ENCODE measurements around the gene EDEM2.
"Not testable (repeated sequence)": the region's sequence is repeated elsewhere in the genome, so short reads cannot be mapped to it uniquely, and the experiment has no call there.

Gene EDEM2

GRCh38 chr20:35121186-35121585 is 25.9 kb downstream of the EDEM2 start:
- no peak for DNase-seq

- no peak for DNase-seq
Measured at GRCh38 chr20:35120012-35120701, 27.0 kb downstream of the EDEM2 start.

DNA sequence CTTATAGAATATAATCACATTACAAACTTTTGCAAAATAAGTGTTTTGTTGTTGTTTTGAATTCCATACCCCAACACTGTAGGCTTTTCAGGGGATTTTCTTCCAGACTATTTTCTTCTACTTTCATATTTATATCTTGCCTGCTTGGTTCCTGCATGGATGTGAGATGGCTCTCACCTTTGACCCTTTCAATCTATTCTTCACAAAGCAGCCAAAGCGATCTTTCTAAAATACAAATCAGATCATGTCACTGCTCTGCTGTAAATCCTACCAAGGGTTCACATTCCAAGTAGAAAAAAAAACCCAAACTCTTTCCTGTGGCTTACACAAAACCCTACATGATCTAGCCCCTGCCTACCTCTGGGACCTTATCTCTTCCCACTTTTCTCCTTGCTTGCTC is 29.5 kb downstream of the EDEM2 start:
- no peak for DNase-seq

GRCh38 chr20:35117196-35117595 is 29.9 kb downstream of the EDEM2 start:
- DNase-seq = no peak

DNA sequence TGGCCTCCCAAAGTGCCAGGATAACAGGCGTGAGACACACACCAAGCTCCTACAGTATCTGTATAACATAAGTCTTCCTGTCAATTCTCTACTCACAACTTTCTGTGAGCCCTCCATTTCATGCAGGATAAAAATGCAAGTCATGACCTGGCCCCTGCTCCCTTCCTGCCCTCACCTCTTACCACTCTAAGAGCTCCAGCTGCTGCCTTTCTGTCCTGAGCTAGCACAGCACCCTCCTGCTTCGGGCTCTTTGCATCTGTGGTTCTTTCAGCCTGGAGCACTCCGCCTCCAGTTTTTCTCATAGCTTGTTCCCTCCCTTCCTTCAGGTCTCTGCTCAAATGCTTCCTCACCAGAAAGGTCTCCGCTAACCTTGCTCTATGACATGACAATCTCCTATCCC is 30.9 kb downstream of the EDEM2 start:
- no peak for DNase-seq

DNA sequence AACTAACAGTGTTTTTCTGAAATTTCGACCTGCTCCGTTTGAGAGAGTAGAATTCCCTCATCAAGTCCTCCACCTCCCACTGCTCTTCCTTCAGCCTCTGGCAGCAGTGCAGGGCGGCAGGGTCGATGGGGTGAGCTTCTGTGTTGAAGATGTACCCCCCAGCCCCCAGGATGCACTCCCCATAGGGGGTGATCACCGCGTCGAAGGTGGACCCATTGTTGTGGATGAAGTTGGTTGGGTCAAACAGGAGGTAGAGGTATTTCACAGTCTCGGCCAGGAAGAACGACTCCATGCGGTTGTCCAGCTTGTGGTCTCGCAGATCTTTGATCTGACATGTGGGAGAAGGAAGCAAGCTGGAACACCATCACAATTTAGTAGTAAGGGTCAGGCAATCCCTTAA is 31.5 kb downstream of the EDEM2 start:
- no peak for DNase-seq

- not testable (repeated sequence) for DNase-seq
Measured at GRCh38 chr20:35112276-35112675, 34.9 kb downstream of the EDEM2 start.

- no peak for DNase-seq
Measured at GRCh38 chr20:35111141-35111888, 35.8 kb downstream of the EDEM2 start.

DNA sequence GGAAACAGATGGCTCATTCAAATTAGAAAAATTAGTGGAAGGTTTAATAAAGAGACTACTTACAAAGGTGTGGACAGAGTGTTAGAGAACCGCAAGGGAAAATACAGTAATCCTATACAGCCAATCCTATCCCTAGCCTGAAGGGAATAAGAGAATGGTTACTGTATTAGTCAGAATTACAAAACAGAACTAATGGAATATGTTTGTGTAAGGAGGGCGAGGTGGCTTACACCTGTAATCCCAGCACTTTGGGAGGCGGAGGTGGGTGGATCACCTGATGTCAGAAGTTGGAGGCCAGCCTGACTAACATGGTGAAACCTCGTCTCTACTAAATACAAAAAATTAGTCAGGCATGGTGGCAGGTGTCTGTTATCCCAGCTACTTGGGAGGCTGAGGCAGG is 38.2 kb downstream of the EDEM2 start:
- DNase-seq = no peak

GRCh38 chr20:35106827-35107380 is 40.2 kb downstream of the EDEM2 start:
- no peak for DNase-seq

- no peak for DNase-seq
Measured at GRCh38 chr20:35104685-35105295, 42.3 kb downstream of the EDEM2 start.

GRCh38 chr20:35101620-35102019 is 45.5 kb downstream of the EDEM2 start:
- DNase-seq = no peak

- DNase-seq = no peak
Measured at GRCh38 chr20:35093267-35093884, 53.8 kb downstream of the EDEM2 start.

DNA sequence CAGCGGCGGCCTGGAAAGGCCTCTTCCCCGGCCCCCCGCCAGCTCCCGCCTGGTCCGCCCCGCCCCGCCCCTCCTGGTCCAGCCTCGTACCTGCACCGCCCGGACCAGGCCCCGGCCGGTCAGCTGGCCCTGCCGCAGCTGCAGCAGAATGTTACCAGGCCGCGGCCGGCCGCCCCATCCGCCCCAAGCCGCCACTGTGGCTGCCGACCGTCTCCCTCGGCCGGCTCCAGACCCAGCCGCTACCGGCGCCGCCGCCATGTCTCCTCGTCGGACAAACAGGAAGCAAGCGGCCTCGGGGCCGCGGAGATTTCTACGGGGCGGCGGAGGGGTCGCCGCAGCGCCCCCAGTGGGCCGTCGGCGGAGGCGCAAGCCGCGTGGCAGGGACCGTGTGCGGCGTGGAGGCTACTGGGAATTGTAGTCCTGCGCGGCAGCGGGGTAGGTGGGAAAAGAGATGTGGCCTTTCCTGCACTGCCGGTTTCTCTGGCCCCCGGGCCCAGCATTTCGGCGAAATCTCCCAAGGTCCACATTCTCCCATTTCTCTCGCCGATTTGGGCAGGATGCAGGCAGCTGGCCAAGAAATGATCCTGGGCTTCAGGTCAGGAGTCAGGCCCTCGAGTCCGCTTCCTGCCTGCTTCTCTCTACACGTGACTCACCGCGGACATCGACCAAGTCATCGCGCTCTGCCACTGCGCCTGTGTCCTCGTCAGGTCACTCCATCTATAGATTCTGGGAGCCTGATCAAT is 54.4 kb downstream of the EDEM2 start, which contains the start of gene TRPC4AP:
TSS of gene TRPC4AP (minus strand) at position 284 of the 743 bp plus-strand sequence. CDS start at position 258, 26 bp downstream.
- DNase-seq = peak; percentile 56

GRCh38 chr20:35091816-35092523 is 55.2 kb downstream of the EDEM2 start:
- DNase-seq = no peak

GRCh38 chr20:35088231-35089145 is 58.6 kb downstream of the EDEM2 start:
- DNase-seq = no peak

DNA sequence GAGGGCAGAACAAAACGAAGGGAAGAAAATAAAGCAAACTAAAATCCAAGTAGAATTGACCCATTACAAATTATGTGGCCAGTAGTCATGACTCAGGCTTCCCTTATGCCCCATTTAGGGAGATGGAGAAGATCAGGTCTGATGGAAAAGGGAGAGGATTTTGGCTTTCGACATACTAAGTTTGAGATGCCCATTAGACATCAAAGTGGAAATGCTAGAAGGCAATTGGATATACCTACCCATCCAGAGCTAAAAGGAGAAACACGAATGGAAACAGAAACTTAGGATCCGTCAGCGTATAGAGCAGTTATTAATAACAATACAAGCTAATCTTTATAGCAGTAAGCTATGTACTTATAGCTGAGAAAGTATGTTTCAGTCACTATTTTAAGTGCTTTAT is 59.3 kb downstream of the EDEM2 start:
- no peak for DNase-seq

GRCh38 chr20:35087355-35087754 is 59.8 kb downstream of the EDEM2 start:
- no peak for DNase-seq

- no peak for DNase-seq
Measured at GRCh38 chr20:35085477-35086225, 61.5 kb downstream of the EDEM2 start.

DNA sequence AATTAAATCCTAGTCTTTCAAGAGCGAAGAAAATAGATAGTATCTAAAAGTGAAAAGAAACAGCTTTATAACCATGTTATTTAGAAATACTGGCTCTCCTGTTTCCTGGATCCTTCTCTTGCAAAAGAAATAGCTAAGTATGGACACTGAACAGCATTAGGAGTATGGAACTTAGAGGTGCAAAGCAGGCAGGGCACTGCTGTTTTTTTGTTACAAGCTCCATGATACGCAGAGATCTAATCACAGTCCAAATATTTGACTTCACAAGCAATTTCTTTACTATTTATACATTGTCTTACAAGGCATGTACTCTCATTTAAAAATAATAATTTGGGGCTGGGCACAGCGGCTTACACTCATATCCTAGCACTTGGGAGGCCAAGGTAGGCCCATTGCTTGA is 62.1 kb downstream of the EDEM2 start:
- DNase-seq = no peak
